Endodermal cell (in vitro differentiated cells): Measurements from ENCODE around the gene LMTK3. TPM values are rescaled to one million over a fixed set of nuclear protein-coding genes. Genes with fewer than 3 reads are reported as not detected.
"Not testable (repeated sequence)": the region's sequence is repeated elsewhere in the genome, so short reads cannot be mapped to it uniquely, and the experiment has no call there.

Experiments
- DNase-seq: peaks from one replicate; pipeline ENCODE4 v3.0.0-alpha.2; 2017
- H3K27ac ChIP-seq: 2 replicates; pipeline ENCODE4 v1.5.1; 2013; ENCODE audit warnings: mild to moderate bottlenecking, low read depth, low read length, moderate library complexity
- H3K27me3 ChIP-seq: 2 replicates; pipeline ENCODE4 v1.6.1; 2013; ENCODE audit warnings: mild to moderate bottlenecking, low read length, moderate library complexity; ENCODE audit not compliant: insufficient read depth, control insufficient read depth, poor library complexity, severe bottlenecking
- H3K36me3 ChIP-seq: 2 replicates; pipeline ENCODE4 v1.7.0; 2013; ENCODE audit warnings: mild to moderate bottlenecking, low read length, moderate library complexity; ENCODE audit not compliant: control insufficient read depth, insufficient read depth
- H3K4me1 ChIP-seq: one replicate; pipeline ENCODE4 v1.7.0; 2013; ENCODE audit warnings: low read length; ENCODE audit not compliant: control insufficient read depth, insufficient read depth
- H3K4me3 ChIP-seq: 2 replicates; pipeline ENCODE4 v1.5.1; 2013; ENCODE audit warnings: mild to moderate bottlenecking, low read length, moderate library complexity
- H3K9ac ChIP-seq: 2 replicates; pipeline ENCODE4 v1.6.1; 2013; ENCODE audit warnings: mild to moderate bottlenecking, low read length, moderate library complexity; ENCODE audit not compliant: poor library complexity, severe bottlenecking; ENCODE audit errors: extremely low read depth
- H3K9me3 ChIP-seq: 2 replicates; pipeline ENCODE4 v1.6.1; 2013; ENCODE audit warnings: mild to moderate bottlenecking, low read length, moderate library complexity; ENCODE audit not compliant: control insufficient read depth
- H3K27ac Mint-ChIP-seq: 2 replicates; pipeline ENCODE4 v1.8.0; 2020; ENCODE audit warnings: mixed read lengths
- H3K27me3 Mint-ChIP-seq: 2 replicates; pipeline ENCODE4 v1.8.0; 2021; ENCODE audit warnings: mild to moderate bottlenecking, mixed read lengths; ENCODE audit not compliant: insufficient read depth
- H3K36me3 Mint-ChIP-seq: 2 replicates; pipeline ENCODE4 v1.8.0; 2020; ENCODE audit warnings: low read depth, mixed read lengths
- H3K4me1 Mint-ChIP-seq: 2 replicates; pipeline ENCODE4 v1.8.0; 2020; ENCODE audit warnings: mixed read lengths
- H3K4me3 Mint-ChIP-seq: 2 replicates; pipeline ENCODE4 v1.8.0; 2020; ENCODE audit warnings: mild to moderate bottlenecking, moderate library complexity, mixed read lengths
- H3K9me3 Mint-ChIP-seq: 2 replicates; pipeline ENCODE4 v1.8.0; 2020; ENCODE audit warnings: mild to moderate bottlenecking, mixed read lengths
- WGBS, 2 experiments: methylation state at CpG; one replicate each; pipeline versions ENCODE4 v1.1.5 to v1.1.7; 2013; ENCODE audit warnings: missing lambda C conversion rate in 2 of 2, mixed read lengths in 1 of 2; ENCODE audit not compliant: insufficient coverage in 1 of 2, insufficient read length in 1 of 2; 5-methylcytosine and 5-hydroxymethylcytosine counted together
- total RNA-seq, 2 donors: library from RNA; stranded (reverse); fragmentation: NEBNext Ultra II Directional in 1 of 2; extraction: Animal tissue kit (Norgen Biotek cat#: 25700) in 1 of 2; gene quantifications; 2 replicates in 1 of 2; 3 replicates in 1 of 2; pipeline ENCODE4 v1.2.1, GENCODE V29; 2021
- TF ChIP-seq, protein P1 (sequence below): fragments of 200-600 bp; sonication (generic); conservative IDR thresholded peaks from 2 replicates; pipeline ENCODE4 v1.5.0; 2021; ENCODE audit warnings: antibody characterized with exemption, mild to moderate bottlenecking

The LMTK3 gene
- total RNA-seq, 2 donors from 2014 or later: 11.1 to 14.5 TPM

DNA sequence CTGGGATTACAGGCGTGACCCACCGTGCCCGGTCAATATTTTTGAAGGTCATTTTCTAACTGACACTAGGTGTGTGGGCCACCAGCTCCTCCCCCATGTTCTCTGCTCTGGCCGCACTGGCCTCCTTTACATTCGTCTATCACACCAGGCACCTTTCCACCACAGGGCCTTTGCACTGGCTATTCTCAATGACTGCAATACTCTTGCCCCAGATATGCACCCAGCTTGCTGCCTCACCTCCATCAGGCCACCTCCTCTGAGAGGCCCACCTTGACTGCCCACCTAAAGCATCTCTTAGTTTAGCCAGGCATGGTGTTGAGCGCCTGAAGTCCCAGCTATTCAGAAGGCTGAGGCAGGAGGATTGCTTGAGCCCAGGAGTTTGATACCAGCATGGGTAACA lies 30.2 kb upstream of the LMTK3 start:
- no peak overlapping the region for H3K9ac ChIP-seq
- TF ChIP-seq, protein P1, sequence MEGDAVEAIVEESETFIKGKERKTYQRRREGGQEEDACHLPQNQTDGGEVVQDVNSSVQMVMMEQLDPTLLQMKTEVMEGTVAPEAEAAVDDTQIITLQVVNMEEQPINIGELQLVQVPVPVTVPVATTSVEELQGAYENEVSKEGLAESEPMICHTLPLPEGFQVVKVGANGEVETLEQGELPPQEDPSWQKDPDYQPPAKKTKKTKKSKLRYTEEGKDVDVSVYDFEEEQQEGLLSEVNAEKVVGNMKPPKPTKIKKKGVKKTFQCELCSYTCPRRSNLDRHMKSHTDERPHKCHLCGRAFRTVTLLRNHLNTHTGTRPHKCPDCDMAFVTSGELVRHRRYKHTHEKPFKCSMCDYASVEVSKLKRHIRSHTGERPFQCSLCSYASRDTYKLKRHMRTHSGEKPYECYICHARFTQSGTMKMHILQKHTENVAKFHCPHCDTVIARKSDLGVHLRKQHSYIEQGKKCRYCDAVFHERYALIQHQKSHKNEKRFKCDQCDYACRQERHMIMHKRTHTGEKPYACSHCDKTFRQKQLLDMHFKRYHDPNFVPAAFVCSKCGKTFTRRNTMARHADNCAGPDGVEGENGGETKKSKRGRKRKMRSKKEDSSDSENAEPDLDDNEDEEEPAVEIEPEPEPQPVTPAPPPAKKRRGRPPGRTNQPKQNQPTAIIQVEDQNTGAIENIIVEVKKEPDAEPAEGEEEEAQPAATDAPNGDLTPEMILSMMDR: no peak
- WGBS, 2 experiments: 92% methylated on average over 5 to 6 of the region's 6 CpGs
- no peaks in the 10 kb centered on the region for H3K9me3 ChIP-seq
- no peaks in the 10 kb centered on the region for H3K36me3 Mint-ChIP-seq
- no peak overlapping the region for H3K27ac Mint-ChIP-seq
- H3K9me3 Mint-ChIP-seq: no peaks in the 10 kb centered on the region
- no peaks in the 10 kb centered on the region for H3K4me1 ChIP-seq
- H3K4me3 ChIP-seq: no peak overlapping the region
- no peaks in the 10 kb centered on the region for H3K27me3 ChIP-seq
- H3K36me3 ChIP-seq: no peaks in the 10 kb centered on the region
- H3K27ac ChIP-seq: no peak overlapping the region
- H3K4me1 Mint-ChIP-seq: no peaks in the 10 kb centered on the region
- DNase-seq: no peak
- H3K4me3 Mint-ChIP-seq: no peak overlapping the region
- no peaks in the 10 kb centered on the region for H3K27me3 Mint-ChIP-seq

DNA sequence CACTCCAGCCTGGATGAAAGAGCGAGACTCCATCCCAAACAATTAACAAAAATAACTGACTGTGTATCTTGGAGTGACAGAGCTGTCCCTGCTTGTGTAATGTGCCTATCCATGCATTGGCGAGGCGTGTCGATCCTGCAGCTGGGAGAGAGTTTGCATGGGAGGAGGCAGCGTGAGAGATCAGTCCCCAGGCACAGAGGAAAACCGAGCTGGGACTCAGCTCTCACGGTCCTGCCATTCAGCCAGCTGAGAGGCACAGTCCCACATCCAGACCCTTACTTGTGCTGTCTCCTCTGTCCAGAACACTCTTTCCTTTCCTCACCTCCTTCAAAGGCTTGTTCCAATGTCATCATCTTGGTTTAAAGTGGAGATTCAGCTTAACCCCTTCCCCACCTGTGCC lies 28.5 kb upstream of the LMTK3 start:
- Mint-ChIP-seq H3K4me3 (no peak overlapping the region), H3K9me3 (no peaks in the 10 kb centered on the region), H3K4me1 (no peaks in the 10 kb centered on the region), H3K36me3 (no peaks in the 10 kb centered on the region), H3K27me3 (no peaks in the 10 kb centered on the region), H3K27ac (no peak overlapping the region)
- H3K4me3 ChIP-seq: no peak overlapping the region
- H3K27ac ChIP-seq: no peak overlapping the region
- TF ChIP-seq, protein P1: no peak
- H3K9ac ChIP-seq: no peak overlapping the region
- no peaks in the 10 kb centered on the region for H3K4me1 ChIP-seq
- no peaks in the 10 kb centered on the region for H3K27me3 ChIP-seq
- DNase-seq: no peak
- H3K9me3 ChIP-seq: no peaks in the 10 kb centered on the region
- H3K36me3 ChIP-seq: no peaks in the 10 kb centered on the region
- 82 to 91% methylated on average over 6 to 7 of the region's 7 CpGs for WGBS, 2 experiments

DNA sequence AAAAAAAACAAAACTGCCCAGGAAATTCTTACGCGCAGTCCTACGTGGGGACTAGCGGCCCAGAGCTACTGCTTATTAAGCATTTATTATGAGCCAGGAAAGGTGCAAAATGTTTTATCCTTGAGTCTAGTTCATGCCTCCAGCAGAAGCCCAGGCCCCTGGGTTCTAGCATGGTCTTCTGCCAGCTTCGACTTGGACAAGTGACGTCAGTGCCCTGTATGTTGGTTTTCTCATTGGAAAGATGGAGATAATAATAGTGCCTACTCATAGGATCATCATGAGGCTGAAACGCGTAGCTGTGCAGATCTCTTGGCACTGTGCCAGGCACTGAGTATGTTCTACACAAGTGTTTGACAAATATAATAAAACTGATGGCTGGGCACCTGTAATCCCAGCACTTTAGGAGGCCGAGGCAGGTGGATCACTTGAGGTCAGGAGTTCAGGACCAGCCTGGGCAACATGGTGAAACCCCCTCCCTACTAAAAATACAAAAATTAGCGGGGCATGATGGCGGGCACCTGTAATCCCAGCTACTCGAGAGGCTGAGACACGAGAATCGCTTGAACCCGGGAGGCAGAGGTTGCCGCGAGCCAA lies 28.0 kb upstream of the LMTK3 start:
- H3K4me1 ChIP-seq: no peaks in the 10 kb centered on the region
- no peak overlapping the region for H3K4me3 Mint-ChIP-seq
- WGBS, 2 experiments: 92 to 94% methylated on average over 13 to 17 of the region's 17 CpGs
- no peak overlapping the region for H3K4me3 ChIP-seq
- H3K9ac ChIP-seq: no peak overlapping the region
- no peaks in the 10 kb centered on the region for H3K27me3 Mint-ChIP-seq
- DNase-seq: no peak
- no peak overlapping the region for H3K27ac Mint-ChIP-seq
- H3K27ac ChIP-seq: no peak overlapping the region
- no peaks in the 10 kb centered on the region for H3K36me3 ChIP-seq
- no peaks in the 10 kb centered on the region for H3K9me3 Mint-ChIP-seq
- no peaks in the 10 kb centered on the region for H3K9me3 ChIP-seq
- no peaks in the 10 kb centered on the region for H3K27me3 ChIP-seq
- no peaks in the 10 kb centered on the region for H3K36me3 Mint-ChIP-seq
- no peaks in the 10 kb centered on the region for H3K4me1 Mint-ChIP-seq
- TF ChIP-seq, protein P1: no peak

DNA sequence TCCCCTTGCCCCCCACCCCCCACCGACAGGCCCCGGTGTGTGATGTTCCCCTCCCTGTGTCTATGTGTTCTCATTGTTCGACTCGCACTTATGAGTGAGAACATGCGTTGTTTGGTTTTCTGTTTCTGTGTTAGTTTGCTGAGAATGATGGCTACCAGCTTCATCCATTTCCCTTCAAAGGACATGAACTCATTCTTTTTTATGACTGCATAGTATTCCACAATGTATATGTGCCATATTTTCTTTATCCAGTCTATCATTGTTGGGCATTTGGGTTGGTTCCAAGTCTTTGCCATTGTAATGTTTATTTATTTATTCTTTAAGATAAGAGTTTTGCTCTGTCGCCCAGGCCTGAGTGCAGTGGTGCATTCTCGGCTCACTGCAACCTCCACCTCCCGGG lies 26.4 kb upstream of the LMTK3 start:
- H3K4me3 Mint-ChIP-seq, H3K27ac ChIP-seq, H3K27me3 Mint-ChIP-seq, H3K9me3 ChIP-seq, H3K27ac Mint-ChIP-seq, DNase-seq, H3K4me1 ChIP-seq, H3K36me3 Mint-ChIP-seq, H3K9me3 Mint-ChIP-seq, H3K36me3 ChIP-seq, H3K9ac ChIP-seq, H3K4me1 Mint-ChIP-seq, H3K27me3 ChIP-seq, H3K4me3 ChIP-seq: not testable (repeated sequence)
- WGBS, 2 experiments: 95 to 100% methylated on average over 2 to 6 of the region's 8 CpGs
